ENCODE results near the gene TBCA. TPM values are rescaled to one million over a fixed set of nuclear protein-coding genes. Genes with fewer than 3 reads are reported as not detected.

TBCA gene
- 100 to 1,000 TPM; 113 to 114 TPM for total RNA-seq

GRCh38 chr5:77775790-77776553, at the start of gene TBCA:
TBCA (minus strand) TSS chr5:77776339; CDS start chr5:77776257, 82 bp downstream.
- Histone ChIP-seq H3K9me3 (no peaks in the 10 kb centered on the region), H3K4me3 (peak within 1 kb of the TSS; percentile 78 to 80), H3K27ac (peak within 1 kb of the TSS; percentile 95 to 97), H3K27me3 (no peaks in the 10 kb centered on the region), H3K4me1 (peaks cover 0 to 43% of the 10 kb centered on the region in 2 donors), H3K36me3 (no peaks in the 10 kb centered on the region)
- DNase-seq (ENCODE audit: low spot score), result peak; percentile 80
- peak in 1 of 2 donors; percentile 30 for TF ChIP-seq CTCF (IDR thresholded peaks at IDR 0.05)

GRCh38 chr5:77824981-77825380, 48.8 kb upstream of the TBCA start:
- Histone ChIP-seq H3K9me3 (no peaks in the 10 kb centered on the region), H3K27ac (no peak overlapping the region), H3K36me3 (no peaks in the 10 kb centered on the region), H3K4me1 (no peaks in the 10 kb centered on the region), H3K27me3 (no peaks in the 10 kb centered on the region), H3K4me3 (no peak overlapping the region)
- no peak for TF ChIP-seq CTCF (IDR thresholded peaks at IDR 0.05)
- no peak for DNase-seq (ENCODE audit: low spot score)

- Histone ChIP-seq H3K9me3 (no peaks in the 10 kb centered on the region), H3K36me3 (no peaks in the 10 kb centered on the region), H3K27ac (no peak overlapping the region), H3K27me3 (no peaks in the 10 kb centered on the region), H3K4me1 (no peaks in the 10 kb centered on the region), H3K4me3 (no peak overlapping the region)
- no peak for TF ChIP-seq CTCF (IDR thresholded peaks at IDR 0.05)
- no peak for DNase-seq (ENCODE audit: low spot score)
These were observed 40.5 kb upstream of the TBCA start for GRCh38 chr5:77816686-77817085.

GRCh38 chr5:77812926-77813589, 36.9 kb upstream of the TBCA start:
- Histone ChIP-seq H3K27ac (no peak overlapping the region), H3K4me3 (no peak overlapping the region), H3K9me3 (no peaks in the 10 kb centered on the region), H3K36me3 (no peaks in the 10 kb centered on the region), H3K27me3 (no peaks in the 10 kb centered on the region), H3K4me1 (no peaks in the 10 kb centered on the region)
- no peak for TF ChIP-seq CTCF (IDR thresholded peaks at IDR 0.05)
- no peak for DNase-seq (ENCODE audit: low spot score)

- H3K4me1 ChIP-seq, result no peaks in the 10 kb centered on the region
- TF ChIP-seq CTCF (IDR thresholded peaks at IDR 0.05), result no peak
- DNase-seq (ENCODE audit: low spot score), result no peak
- no peak overlapping the region for H3K27ac ChIP-seq
- H3K9me3 ChIP-seq, result peaks cover 0 to 10% of the 10 kb centered on the region in 2 donors
- H3K27me3 ChIP-seq, result no peaks in the 10 kb centered on the region
- H3K4me3 ChIP-seq, result no peak overlapping the region
- H3K36me3 ChIP-seq, result no peaks in the 10 kb centered on the region
These were observed 30.2 kb upstream of the TBCA start for GRCh38 chr5:77806213-77806843.
